ENCODE results near the gene DDX41. TPM values are rescaled to one million over a fixed set of nuclear protein-coding genes. Genes with fewer than 3 reads are reported as not detected.

Gene DDX41
- total RNA-seq, 1 experiment from 2014 or later: 135 TPM

GRCh38 chr5:177503351-177504085, 13.2 kb downstream of the DDX41 start:
- no peak for DNase-seq (ENCODE audit: unreplicated experiment)
- ChIA-PET CTCF (interaction anchor here (0.6 to 7.0 kb wide), 9 partner anchors 15 to 392 kb away, joined by 3 to 83 read pairs (median 5); partner anchors contain the start of gene PFN3), POLR2A (interaction anchor here (0.7 to 2.7 kb wide), 6 partner anchors 13 to 194 kb away, joined by 3 to 18 read pairs (median 6); partner anchors contain the start of genes DDX41 and GRK6)
- no TSS peak for BruUV-seq (replicated peaks)
- Mint-ChIP-seq H3K27me3 (ENCODE audit: insufficient read depth, unreplicated experiment) (no peaks in the 10 kb centered on the region), H3K4me1 (ENCODE audit: insufficient read depth, unreplicated experiment) (peaks cover 28% of the 10 kb centered on the region), H3K9me3 (ENCODE audit: unreplicated experiment) (no peaks in the 10 kb centered on the region), H3K4me3 (ENCODE audit: unreplicated experiment) (no peak overlapping the region), H3K36me3 (ENCODE audit: insufficient read depth, unreplicated experiment) (no peaks in the 10 kb centered on the region), H3K27ac (ENCODE audit: low read depth, unreplicated experiment) (no peak overlapping the region)
- intact Hi-C loops (cut with micrococcal nuclease): loop anchor here (5.0 kb wide), 3 partner anchors 89 to 391 kb away; partner anchors contain the start of gene TMED9
- no peak for TF ChIP-seq CTCF (IDR thresholded peaks at IDR 0.05; ENCODE audit: unreplicated experiment)

GRCh38 chr5:177502886-177503285, 13.9 kb downstream of the DDX41 start:
- no TSS peak for BruUV-seq (replicated peaks)
- Mint-ChIP-seq H3K27me3 (ENCODE audit: insufficient read depth, unreplicated experiment) (no peaks in the 10 kb centered on the region), H3K4me1 (ENCODE audit: insufficient read depth, unreplicated experiment) (peaks cover 34% of the 10 kb centered on the region), H3K27ac (ENCODE audit: low read depth, unreplicated experiment) (peak overlapping the region; percentile 20), H3K4me3 (ENCODE audit: unreplicated experiment) (peak overlapping the region; percentile 35), H3K9me3 (ENCODE audit: unreplicated experiment) (no peaks in the 10 kb centered on the region), H3K36me3 (ENCODE audit: insufficient read depth, unreplicated experiment) (no peaks in the 10 kb centered on the region)
- ChIA-PET POLR2A (interaction anchor here (0.7 to 2.7 kb wide), 7 partner anchors 14 to 194 kb away, joined by 3 to 18 read pairs (median 6); partner anchors contain the start of genes DDX41 and GRK6), CTCF (interaction anchor here (0.6 to 8.6 kb wide), 16 partner anchors 8 to 392 kb away, joined by 3 to 83 read pairs (median 17); partner anchors contain the start of genes DDX41, DOK3 and PFN3)
- intact Hi-C loops (cut with micrococcal nuclease): loop anchor here (5.0 kb wide), 3 partner anchors 89 to 391 kb away; partner anchors contain the start of gene TMED9
- TF ChIP-seq CTCF (IDR thresholded peaks at IDR 0.05; ENCODE audit: unreplicated experiment): no peak
- DNase-seq (ENCODE audit: unreplicated experiment): peak; percentile 52

GRCh38 chr5:177501874-177502678, 14.7 kb downstream of the DDX41 start:
- Mint-ChIP-seq H3K27me3 (ENCODE audit: insufficient read depth, unreplicated experiment) (no peaks in the 10 kb centered on the region), H3K4me1 (ENCODE audit: insufficient read depth, unreplicated experiment) (peaks cover 37% of the 10 kb centered on the region), H3K9me3 (ENCODE audit: unreplicated experiment) (no peaks in the 10 kb centered on the region), H3K27ac (ENCODE audit: low read depth, unreplicated experiment) (peak overlapping the region; percentile 20), H3K4me3 (ENCODE audit: unreplicated experiment) (peak overlapping the region; percentile 35), H3K36me3 (ENCODE audit: insufficient read depth, unreplicated experiment) (no peaks in the 10 kb centered on the region)
- BruUV-seq (replicated peaks): no TSS peak
- POLR2A ChIA-PET: interaction anchor here (1.0 to 2.7 kb wide), 12 partner anchors 8 to 131 kb away, joined by 3 to 18 read pairs (median 6); partner anchors contain the start of genes DDX41 and GRK6
- CTCF ChIA-PET: interaction anchor here (0.5 to 8.6 kb wide), 56 partner anchors 8 to 456 kb away, joined by 3 to 83 read pairs (median 5); partner anchors contain the start of genes B4GALT7, DDX41, DOK3 and PFN3
- DNase-seq (ENCODE audit: unreplicated experiment): no peak
- intact Hi-C loops (cut with micrococcal nuclease): loop anchor here (1.0 to 5.0 kb wide), 5 partner anchors 47 to 390 kb away; partner anchors contain the start of gene TMED9
- no peak for TF ChIP-seq CTCF (IDR thresholded peaks at IDR 0.05; ENCODE audit: unreplicated experiment)
